DOHH2 (cell line): ENCODE measurements around the gene CACNA2D2.

Experiments
- CTCF ChIP-seq: fragments of 200-600 bp; sonication (generic); IDR thresholded peaks from one replicate; pipeline ENCODE4 v1.5.1; 2014; ENCODE audit warnings: antibody characterized with exemption, mild to moderate bottlenecking, low read depth, low read length; ENCODE audit not compliant: poor library complexity, severe bottlenecking
- EZH2phosphoT487 ChIP-seq: fragments of 200-600 bp; sonication (generic); IDR thresholded peaks from 2 replicates; pipeline ENCODE4 v1.6.1; 2017; ENCODE audit warnings: borderline replicate concordance, mild to moderate bottlenecking, antibody characterized with exemption, low read length, moderate library complexity, mixed read lengths

- no peak for TF ChIP-seq CTCF
- TF ChIP-seq EZH2phosphoT487: no peak
These were observed 13.0 kb upstream of the CACNA2D2 start for GRCh38 chr3:50516440-50516871.
